Measurements from ENCODE around the gene PRKCD. TPM values are rescaled to one million over a fixed set of nuclear protein-coding genes. Genes with fewer than 3 reads are reported as not detected.
A peak's percentile ranks its signal among the peaks of the same experiment; 100 is the strongest.

PRKCD gene
- total and polyA plus RNA-seq, 9 of the 15 experiments (the other 6 are each of a cell fraction or from before 2014, with no cell fraction given), result 2.5 to 19.5 (median 6.1) TPM

- TF ChIP-seq MEF2A (IDR thresholded peaks at IDR 0.05; ENCODE audit: control insufficient read depth, low read depth, low read length) (no peak), HSF4 (CRISPR knock-in tag; IDR thresholded peaks at IDR 0.05; ENCODE audit: borderline replicate concordance) (no peak), CHCHD3 (CRISPR knock-in tag; IDR thresholded peaks at IDR 0.05) (no peak), MYBL2 (IDR thresholded peaks at IDR 0.05; ENCODE audit: low read depth) (no peak), MYBL2 (CRISPR knock-in tag; IDR thresholded peaks at IDR 0.05; ENCODE audit: borderline replicate concordance) (no peak), CHD4 (IDR thresholded peaks at IDR 0.05; ENCODE audit: insufficient read depth, insufficient replicate concordance, low read depth, low read length, poor library complexity, severe bottlenecking) (no peak), ATF1 (CRISPR knock-in tag; IDR thresholded peaks at IDR 0.05) (peak; percentile 87), ATF1 (tag; IDR thresholded peaks at IDR 0.05) (peak; percentile 98), TRIM24 (IDR thresholded peaks at IDR 0.05) (no peak), FOS (IDR thresholded peaks at IDR 0.05; ENCODE audit: extremely low read depth, insufficient read length) (no peak), KLF16 (IDR thresholded peaks at IDR 0.05) (no peak), ZNF316 (IDR thresholded peaks at IDR 0.05) (no peak), RAD51 (IDR thresholded peaks at IDR 0.05; ENCODE audit: borderline replicate concordance, low read depth) (no peak), MBD1 (CRISPR knock-in tag; IDR thresholded peaks at IDR 0.05) (no peak), GTF2F1 (IDR thresholded peaks at IDR 0.05; ENCODE audit: low read depth, low read length) (no peak), ZNF830 (CRISPR knock-in tag; IDR thresholded peaks at IDR 0.05) (no peak), ZNF584 (CRISPR knock-in tag; IDR thresholded peaks at IDR 0.05; ENCODE audit: low read depth) (no peak), DNMT1 (IDR thresholded peaks at IDR 0.05) (no peak), PTTG1 (tag; IDR thresholded peaks at IDR 0.05; ENCODE audit: low read depth) (no peak), ZNF444 (CRISPR knock-in tag; IDR thresholded peaks at IDR 0.05) (no peak), CXXC5 (CRISPR knock-in tag; IDR thresholded peaks at IDR 0.05) (peak; percentile 47; the same call in 1 of the 2 replicates), ZNF134 (CRISPR knock-in tag; conservative IDR thresholded peaks at IDR 0.05) (no peak), CREB5 (CRISPR knock-in tag; IDR thresholded peaks at IDR 0.05) (no peak), CEBPG (CRISPR knock-in tag; IDR thresholded peaks at IDR 0.05) (no peak), CEBPG (tag; conservative IDR thresholded peaks at IDR 0.05 in 1 of 2, IDR thresholded peaks at IDR 0.05 in 1 of 2) (no peak), SMAD4 (CRISPR knock-in tag; conservative IDR thresholded peaks at IDR 0.05) (peak; percentile 77), CEBPB (tag; IDR thresholded peaks at IDR 0.05) (no peak), TCF7 (IDR thresholded peaks at IDR 0.05; ENCODE audit: borderline replicate concordance) (no peak), ZNF384 (IDR thresholded peaks at IDR 0.05; ENCODE audit: low read depth, low read length) (no peak)
These were observed 30.6 kb upstream of the PRKCD start, which contains the start of gene RFT1 (continued) for GRCh38 chr3:53130179-53131061.
